ENCODE results near the gene BCL3.

Gene BCL3

GRCh38 chr19:44752123-44752815 lies 3.8 kb downstream of the BCL3 start:
- POLR2A ChIA-PET = interaction anchor here (0.6 to 2.2 kb wide), 2 partner anchors 28 to 231 kb away, joined by 4 to 9 read pairs; no protein-coding TSS in a partner anchor
- peaks cover 21% of the 10 kb centered on the region for H3K4me1 ChIP-seq (ENCODE audit: control insufficient read depth, insufficient read depth, low read length)
- TF ChIP-seq ZFP41 (tag by site-specific recombination; IDR thresholded peaks at IDR 0.05; ENCODE audit: borderline replicate concordance) (no peak), ZNF248 (tag by site-specific recombination; IDR thresholded peaks at IDR 0.05) (no peak), PATZ1 (tag by site-specific recombination; IDR thresholded peaks at IDR 0.05) (0 out of 2 replicates have a peak, but pooled peaks have one; percentile 9), EGR2 (tag by site-specific recombination; IDR thresholded peaks at IDR 0.05; ENCODE audit: low read depth) (0 out of 2 replicates have a peak, but pooled peaks have one; percentile 9), ZNF362 (tag by site-specific recombination; IDR thresholded peaks at IDR 0.05) (peak; percentile 63; the same call in 1 of the 2 replicates), ATF2 (tag by site-specific recombination; IDR thresholded peaks at IDR 0.05; ENCODE audit: low read depth) (no peak), ZNF324 (tag by site-specific recombination; IDR thresholded peaks at IDR 0.05) (no peak), ZNF600 (tag by site-specific recombination; IDR thresholded peaks at IDR 0.05) (no peak), ZNF10 (tag by site-specific recombination; IDR thresholded peaks at IDR 0.05) (no peak), TCF7L2 (IDR thresholded peaks at IDR 0.05; ENCODE audit: borderline replicate concordance, low read depth, low read length) (no peak), ZNF239 (tag by site-specific recombination; IDR thresholded peaks at IDR 0.05) (peak; percentile 71; the same call in 1 of the 2 replicates)
- TF ChIP-seq, protein P1, sequence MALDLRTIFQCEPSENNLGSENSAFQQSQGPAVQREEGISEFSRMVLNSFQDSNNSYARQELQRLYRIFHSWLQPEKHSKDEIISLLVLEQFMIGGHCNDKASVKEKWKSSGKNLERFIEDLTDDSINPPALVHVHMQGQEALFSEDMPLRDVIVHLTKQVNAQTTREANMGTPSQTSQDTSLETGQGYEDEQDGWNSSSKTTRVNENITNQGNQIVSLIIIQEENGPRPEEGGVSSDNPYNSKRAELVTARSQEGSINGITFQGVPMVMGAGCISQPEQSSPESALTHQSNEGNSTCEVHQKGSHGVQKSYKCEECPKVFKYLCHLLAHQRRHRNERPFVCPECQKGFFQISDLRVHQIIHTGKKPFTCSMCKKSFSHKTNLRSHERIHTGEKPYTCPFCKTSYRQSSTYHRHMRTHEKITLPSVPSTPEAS (tag by site-specific recombination; IDR thresholded peaks at IDR 0.05) = peak; percentile 6; the same call in 1 of the 2 replicates
- H3K9me3 ChIP-seq (ENCODE audit: control insufficient read depth, insufficient read depth, low read depth, low read length) = no peaks in the 10 kb centered on the region
- peaks cover 8 to 11% of the 10 kb centered on the region in 2 experiments; a peak in 2 of 3 replicates for H3K36me3 ChIP-seq (ENCODE audit: control insufficient read depth in 2 of 2, insufficient read depth in 1 of 2, low read length in 2 of 2)
- CTCF ChIA-PET = interaction anchor here (0.9 to 4.8 kb wide), 5 partner anchors 13 to 62 kb away, joined by 3 to 26 read pairs (median 4); no protein-coding TSS in a partner anchor
- no peak overlapping the region for H3K4me3 ChIP-seq (ENCODE audit: low read depth, low read length)
- H3K27ac ChIP-seq (ENCODE audit: extremely low read depth, low read depth, low read length) = no peak overlapping the region

DNA sequence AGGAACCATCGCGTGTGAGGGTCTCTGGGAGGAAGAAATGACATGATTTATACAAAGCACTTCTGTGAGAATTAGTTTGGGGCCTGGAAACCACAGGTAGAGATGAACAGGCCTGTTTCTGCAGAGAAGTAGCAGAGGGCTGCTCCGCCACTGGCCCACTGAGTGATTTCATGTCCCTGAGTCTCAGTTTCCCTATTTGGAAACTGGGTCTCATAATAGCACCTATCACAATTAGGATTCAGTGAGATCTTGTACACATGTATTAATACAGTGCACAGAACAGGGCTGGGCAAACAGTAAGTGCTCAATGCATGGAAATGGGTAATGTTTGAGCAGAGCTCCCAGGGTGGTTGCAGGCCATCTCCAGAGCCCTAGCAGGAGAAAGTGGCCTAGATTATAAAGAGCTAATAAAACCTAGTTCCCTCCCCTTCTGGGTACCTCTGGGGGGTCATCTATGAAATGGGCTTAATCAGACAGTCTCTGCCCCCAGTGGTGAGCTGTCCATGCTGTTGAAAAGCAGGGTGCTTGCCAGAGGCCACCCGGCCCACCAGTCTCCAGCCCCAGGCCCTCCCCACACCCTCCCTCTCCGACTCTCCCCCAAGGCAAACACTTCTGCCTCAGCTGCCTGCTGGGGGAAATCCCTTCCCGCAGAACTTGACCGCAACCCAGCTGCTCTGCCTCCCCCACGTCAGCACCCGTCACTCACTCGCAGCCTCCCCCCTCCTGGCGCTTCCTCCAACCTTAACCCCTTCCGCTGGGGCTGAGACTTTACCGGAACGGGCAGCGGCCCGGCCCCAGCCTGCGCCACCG lies 4.5 kb downstream of the BCL3 start:
- ChIA-PET CTCF (interaction anchor here (0.6 to 4.8 kb wide), 10 partner anchors 12 to 687 kb away, joined by 3 to 26 read pairs (median 3); no protein-coding TSS in a partner anchor), POLR2A (interaction anchor here (0.6 to 2.2 kb wide), 6 partner anchors 10 to 231 kb away, joined by 3 to 9 read pairs (median 4); no protein-coding TSS in a partner anchor)
- Histone ChIP-seq H3K4me1 (ENCODE audit: control insufficient read depth, insufficient read depth, low read length) (peaks cover 19% of the 10 kb centered on the region), H3K9me3 (ENCODE audit: control insufficient read depth, insufficient read depth, low read depth, low read length) (no peaks in the 10 kb centered on the region), H3K36me3 (ENCODE audit: control insufficient read depth in 2 of 2, insufficient read depth in 1 of 2, low read length in 2 of 2) (peaks cover 8 to 11% of the 10 kb centered on the region in 2 experiments; a peak in 2 of 3 replicates), H3K27ac (ENCODE audit: extremely low read depth, low read depth, low read length) (no peak overlapping the region), H3K4me3 (ENCODE audit: low read depth, low read length) (peak overlapping the region; percentile 16; the same call in 1 of the 2 replicates)
- TF ChIP-seq PRDM1 (tag by site-specific recombination; IDR thresholded peaks at IDR 0.05) = peak; percentile 86
- TF ChIP-seq WT1 (tag by site-specific recombination; IDR thresholded peaks at IDR 0.05) = peak; percentile 96
- TF ChIP-seq KLF7 (tag by site-specific recombination; IDR thresholded peaks at IDR 0.05; ENCODE audit: borderline replicate concordance) = peak; percentile 84; the same call in 1 of the 2 replicates
- TF ChIP-seq, protein P2, sequence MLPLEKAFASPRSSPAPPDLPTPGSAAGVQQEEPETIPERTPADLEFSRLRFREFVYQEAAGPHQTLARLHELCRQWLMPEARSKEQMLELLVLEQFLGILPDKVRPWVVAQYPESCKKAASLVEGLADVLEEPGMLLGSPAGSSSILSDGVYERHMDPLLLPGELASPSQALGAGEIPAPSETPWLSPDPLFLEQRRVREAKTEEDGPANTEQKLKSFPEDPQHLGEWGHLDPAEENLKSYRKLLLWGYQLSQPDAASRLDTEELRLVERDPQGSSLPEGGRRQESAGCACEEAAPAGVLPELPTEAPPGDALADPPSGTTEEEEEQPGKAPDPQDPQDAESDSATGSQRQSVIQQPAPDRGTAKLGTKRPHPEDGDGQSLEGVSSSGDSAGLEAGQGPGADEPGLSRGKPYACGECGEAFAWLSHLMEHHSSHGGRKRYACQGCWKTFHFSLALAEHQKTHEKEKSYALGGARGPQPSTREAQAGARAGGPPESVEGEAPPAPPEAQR (tag by site-specific recombination; IDR thresholded peaks at IDR 0.05) = no peak
- peak; percentile 60; the same call in 1 of the 2 replicates for TF ChIP-seq ZNF792 (tag by site-specific recombination; IDR thresholded peaks at IDR 0.05)
- TF ChIP-seq KLF10 (tag by site-specific recombination; IDR thresholded peaks at IDR 0.05) = peak; percentile 88
- TF ChIP-seq, protein P3, sequence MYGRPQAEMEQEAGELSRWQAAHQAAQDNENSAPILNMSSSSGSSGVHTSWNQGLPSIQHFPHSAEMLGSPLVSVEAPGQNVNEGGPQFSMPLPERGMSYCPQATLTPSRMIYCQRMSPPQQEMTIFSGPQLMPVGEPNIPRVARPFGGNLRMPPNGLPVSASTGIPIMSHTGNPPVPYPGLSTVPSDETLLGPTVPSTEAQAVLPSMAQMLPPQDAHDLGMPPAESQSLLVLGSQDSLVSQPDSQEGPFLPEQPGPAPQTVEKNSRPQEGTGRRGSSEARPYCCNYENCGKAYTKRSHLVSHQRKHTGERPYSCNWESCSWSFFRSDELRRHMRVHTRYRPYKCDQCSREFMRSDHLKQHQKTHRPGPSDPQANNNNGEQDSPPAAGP (tag by site-specific recombination; IDR thresholded peaks at IDR 0.05) = peak; percentile 97
- no peak for TF ChIP-seq ZNF747 (tag by site-specific recombination; IDR thresholded peaks at IDR 0.05)
- peak; percentile 96 for TF ChIP-seq SP7 (tag by site-specific recombination; IDR thresholded peaks at IDR 0.05)
- no peak for TF ChIP-seq ZNF510 (tag by site-specific recombination; IDR thresholded peaks at IDR 0.05; ENCODE audit: insufficient replicate concordance)
- no peak for TF ChIP-seq HOXC10 (CRISPR knock-in tag; IDR thresholded peaks at IDR 0.05)
- TF ChIP-seq ZNF175 (tag by site-specific recombination; IDR thresholded peaks at IDR 0.05) = no peak
